Transverse colon (tissue), 4 donors: ENCODE data around the gene SBNO1.

Experiments
- EP300 ChIP-seq: sonication (generic); formaldehyde crosslinking; IDR thresholded peaks from one replicate; pipeline ENCODE4 v1.6.1; 2017; ENCODE audit warnings: antibody characterized with exemption, low read depth
- POLR2A ChIP-seq: fragments of 450-650 bp; IDR thresholded peaks from one replicate; pipeline ENCODE4 v1.6.1; 2016; ENCODE audit warnings: antibody characterized with exemption, mild to moderate bottlenecking, moderate library complexity
- POLR2AphosphoS5 ChIP-seq, 3 donors: sonication (generic); formaldehyde crosslinking; IDR thresholded peaks; one replicate each; pipeline ENCODE4 v1.6.1; 2016; ENCODE audit warnings: antibody characterized with exemption in 3 of 3
- TF ChIP-seq, protein P1 (sequence below), 5 experiments: fragments of 200-600 bp in 3 of 5; fragments of 450-650 bp in 2 of 5; sonication (generic) in 3 of 5; IDR thresholded peaks; 1 replicate in 2 of 5; 2 replicates in 3 of 5; pipeline ENCODE4 v1.5.1; 2016 to 2017; ENCODE audit warnings: antibody characterized with exemption in 5 of 5, inconsistent platforms in 3 of 5, mild to moderate bottlenecking in 2 of 5, moderate library complexity in 1 of 5

DNA sequence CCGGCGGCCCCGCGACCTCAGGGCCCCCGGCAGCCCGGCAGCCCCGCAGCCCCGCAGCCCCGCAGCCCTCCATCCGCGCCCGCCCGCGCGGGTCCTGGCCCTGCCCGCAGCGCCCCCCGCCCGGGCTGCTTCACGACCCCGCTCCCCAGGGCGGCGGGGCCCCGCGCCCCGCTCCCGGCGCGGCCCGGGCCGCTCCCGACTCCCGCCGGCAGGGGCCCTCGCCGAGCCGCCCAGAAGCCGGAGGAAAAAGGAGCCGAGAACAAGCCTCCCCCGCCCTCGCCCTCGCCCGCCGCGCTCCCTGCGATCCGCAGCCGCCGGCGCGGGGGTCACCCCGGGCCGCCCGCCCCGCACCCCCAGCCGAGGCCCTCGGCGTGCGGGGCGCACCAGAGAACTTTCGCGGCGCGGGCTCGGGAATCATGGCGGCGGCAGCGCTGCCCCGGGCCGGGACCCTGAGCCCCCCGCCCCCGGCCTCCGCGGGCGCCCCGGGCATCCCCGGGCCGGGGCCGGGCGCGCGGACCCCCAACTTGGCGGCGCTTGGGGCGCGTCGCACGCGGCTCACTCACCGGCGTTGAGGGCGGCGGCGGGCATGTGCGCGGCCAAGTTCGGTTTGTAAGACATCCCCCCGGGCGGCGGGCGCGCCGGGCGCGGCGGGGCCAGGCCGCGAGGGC lies 93.5 kb downstream of the SBNO1 start:
- TF ChIP-seq POLR2A (no peak), POLR2AphosphoS5 (IDR thresholded peaks at IDR 0.05) (no peak), EP300 (no peak)
- TF ChIP-seq, protein P1, sequence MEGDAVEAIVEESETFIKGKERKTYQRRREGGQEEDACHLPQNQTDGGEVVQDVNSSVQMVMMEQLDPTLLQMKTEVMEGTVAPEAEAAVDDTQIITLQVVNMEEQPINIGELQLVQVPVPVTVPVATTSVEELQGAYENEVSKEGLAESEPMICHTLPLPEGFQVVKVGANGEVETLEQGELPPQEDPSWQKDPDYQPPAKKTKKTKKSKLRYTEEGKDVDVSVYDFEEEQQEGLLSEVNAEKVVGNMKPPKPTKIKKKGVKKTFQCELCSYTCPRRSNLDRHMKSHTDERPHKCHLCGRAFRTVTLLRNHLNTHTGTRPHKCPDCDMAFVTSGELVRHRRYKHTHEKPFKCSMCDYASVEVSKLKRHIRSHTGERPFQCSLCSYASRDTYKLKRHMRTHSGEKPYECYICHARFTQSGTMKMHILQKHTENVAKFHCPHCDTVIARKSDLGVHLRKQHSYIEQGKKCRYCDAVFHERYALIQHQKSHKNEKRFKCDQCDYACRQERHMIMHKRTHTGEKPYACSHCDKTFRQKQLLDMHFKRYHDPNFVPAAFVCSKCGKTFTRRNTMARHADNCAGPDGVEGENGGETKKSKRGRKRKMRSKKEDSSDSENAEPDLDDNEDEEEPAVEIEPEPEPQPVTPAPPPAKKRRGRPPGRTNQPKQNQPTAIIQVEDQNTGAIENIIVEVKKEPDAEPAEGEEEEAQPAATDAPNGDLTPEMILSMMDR (IDR thresholded peaks at IDR 0.05), result peak in 3 of 5 experiments; percentile 30 to 56 (median 50)
